Activated CD8-positive, alpha-beta memory T cell treated with anti-CD3 and anti-CD28 coated beads, Interleukin-2, amount 50 U/mL, for 1 hour (primary cell): ENCODE measurements around the gene REL.

Experiments
- DNase-seq: peaks from one replicate; pipeline ENCODE4 v3.0.0-alpha.2; 2020; ENCODE audit errors: extremely low read depth

The REL gene

DNA sequence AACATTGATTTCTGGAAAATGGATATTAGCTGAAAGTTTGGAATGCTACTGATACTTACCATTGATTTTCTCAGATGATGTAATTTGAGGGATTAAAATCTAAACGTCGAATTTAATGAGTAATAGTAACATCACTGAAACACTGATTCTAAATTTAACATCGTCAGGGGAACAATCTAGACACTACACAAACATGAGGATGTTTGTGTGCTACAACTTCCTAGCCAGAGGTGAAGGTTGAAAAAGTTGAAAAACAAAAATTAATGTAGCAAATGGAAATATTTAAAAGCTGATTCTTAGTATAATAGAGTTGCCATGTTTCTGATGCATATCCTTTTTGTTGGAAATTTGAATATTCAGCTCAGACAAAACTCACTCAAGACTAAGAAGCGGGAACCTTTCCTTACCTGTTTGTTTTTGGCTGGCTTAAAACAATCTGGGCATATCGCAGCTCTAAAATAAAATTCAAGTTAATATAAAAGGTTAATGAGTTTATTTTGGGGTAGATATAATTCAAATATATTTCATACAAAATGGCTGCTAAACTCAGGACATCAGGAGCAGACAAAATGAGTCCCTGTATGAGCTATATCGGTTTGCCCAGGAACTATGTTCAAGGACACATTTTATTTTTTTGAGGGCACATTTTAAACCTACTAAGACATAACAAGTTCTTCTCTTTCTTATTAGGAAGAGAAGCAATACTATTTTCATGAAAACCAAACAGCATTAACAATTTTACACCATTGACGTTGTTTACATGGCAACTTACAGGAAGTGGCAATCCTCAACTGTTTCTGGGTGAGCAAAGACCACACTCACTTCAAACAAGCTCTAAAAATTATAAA, 83.5 kb downstream of the REL start:
- DNase-seq, result no peak

DNA sequence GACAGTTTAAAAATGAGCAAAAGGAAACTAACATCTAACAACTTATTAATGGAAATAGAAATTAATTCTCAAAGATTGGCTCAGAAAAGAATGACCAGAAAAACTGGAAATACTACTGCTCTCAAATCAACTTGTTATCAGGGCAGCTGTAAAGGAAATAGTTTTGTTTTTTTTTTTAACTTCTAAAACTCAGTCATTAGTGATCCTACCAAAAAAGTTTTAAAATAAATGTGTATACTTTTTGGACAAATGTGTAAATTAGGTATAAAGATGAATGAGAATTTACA, 84.1 kb downstream of the REL start:
- no peak for DNase-seq

DNA sequence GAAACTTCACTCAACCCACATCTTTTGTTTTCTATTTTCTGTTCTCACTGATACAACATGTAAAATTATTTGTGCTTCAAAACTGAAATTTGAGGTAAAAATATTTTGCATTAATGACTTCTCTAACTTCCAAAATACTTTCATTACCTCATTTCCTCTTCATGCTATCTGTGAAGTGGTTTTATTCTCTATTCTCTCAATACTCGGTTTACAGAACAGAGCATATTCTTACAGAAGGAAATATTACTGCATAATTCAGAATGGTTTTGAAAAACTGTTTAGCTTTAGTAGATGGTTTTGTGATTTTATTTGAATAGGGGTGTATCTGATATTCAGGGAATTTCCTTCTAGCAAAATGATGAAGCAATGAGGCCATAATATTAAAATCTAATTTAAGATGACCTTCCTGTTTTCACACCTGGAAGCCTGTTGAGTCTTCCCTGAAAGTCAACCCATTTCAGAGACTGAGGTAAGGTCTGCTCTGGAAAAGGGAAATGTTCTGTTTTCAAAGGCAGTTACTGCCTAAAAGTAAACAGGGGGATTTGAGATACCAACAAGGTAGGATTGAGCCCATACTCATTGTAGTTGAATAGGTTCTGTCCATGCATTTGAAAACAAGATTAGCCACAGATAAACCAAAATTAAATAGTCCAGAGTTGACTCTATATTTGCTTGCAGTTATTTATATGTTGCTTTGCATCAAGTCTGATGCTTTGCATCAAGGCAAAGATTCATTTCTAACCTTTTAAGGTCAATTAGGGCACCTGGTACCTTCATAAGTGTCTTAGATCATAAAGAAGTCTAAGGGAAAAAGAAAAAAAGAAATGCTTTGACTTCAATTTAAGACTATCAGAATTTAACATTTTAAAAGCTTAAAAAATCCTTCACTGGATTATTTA, 85.4 kb downstream of the REL start:
- no peak for DNase-seq

DNA sequence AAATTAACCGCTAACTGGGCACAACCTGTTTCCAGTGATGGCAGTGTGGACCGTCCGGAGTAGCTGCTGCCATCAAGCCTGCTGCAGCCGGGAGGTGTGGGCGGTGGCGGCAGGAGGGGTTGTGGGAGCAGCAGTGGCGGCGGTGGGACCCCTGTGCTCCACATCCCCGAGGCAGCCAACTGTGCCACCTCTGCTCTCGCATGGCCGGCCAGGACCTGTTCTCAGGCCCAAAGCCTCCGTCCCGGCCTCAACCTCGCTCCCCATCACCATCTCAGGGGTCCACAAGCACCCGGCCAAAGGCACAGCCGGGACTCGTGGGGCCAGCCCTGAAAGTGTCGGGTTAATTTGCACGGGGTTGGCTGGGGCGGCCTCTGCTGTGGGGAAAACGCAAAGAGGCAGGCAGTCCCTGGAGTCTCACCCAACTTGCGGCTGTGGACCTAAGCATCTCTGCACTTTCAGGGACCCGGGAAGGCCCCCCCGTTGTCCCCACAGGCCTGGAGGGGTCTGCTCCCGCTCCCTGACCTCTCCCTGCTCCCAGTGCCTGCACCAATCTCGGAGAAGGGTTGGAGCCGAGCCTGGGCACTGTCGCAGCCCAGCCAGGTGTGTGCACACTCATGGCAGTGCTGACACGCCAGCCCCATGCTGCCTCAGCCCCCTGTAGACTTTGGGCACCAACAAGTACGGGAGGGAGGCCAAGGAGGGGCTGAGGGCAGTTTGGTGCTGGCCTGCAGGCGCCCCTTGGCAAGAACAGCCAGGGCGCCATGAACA, 91.7 kb downstream of the REL start:
- no peak for DNase-seq

DNA sequence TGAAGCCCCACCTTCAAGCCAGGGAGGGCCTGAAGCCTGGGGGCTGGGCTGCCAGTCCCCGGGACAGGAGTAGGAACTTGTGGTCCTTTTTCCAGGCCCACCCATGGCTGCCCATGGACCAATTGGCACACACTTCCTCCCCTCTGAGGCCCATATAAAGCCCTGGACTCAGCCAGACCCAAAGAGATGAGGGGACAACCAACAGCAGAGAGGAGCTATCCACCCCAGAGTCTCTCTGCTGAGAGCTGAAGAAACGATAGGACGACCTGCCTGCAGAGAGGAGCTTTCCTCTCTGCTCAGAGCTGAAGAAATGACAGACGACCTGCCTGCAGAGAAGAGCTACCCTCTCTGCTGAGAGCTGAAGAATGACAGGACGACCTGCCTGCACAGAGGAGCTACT, 92.3 kb downstream of the REL start:
- DNase-seq, result no peak

DNA sequence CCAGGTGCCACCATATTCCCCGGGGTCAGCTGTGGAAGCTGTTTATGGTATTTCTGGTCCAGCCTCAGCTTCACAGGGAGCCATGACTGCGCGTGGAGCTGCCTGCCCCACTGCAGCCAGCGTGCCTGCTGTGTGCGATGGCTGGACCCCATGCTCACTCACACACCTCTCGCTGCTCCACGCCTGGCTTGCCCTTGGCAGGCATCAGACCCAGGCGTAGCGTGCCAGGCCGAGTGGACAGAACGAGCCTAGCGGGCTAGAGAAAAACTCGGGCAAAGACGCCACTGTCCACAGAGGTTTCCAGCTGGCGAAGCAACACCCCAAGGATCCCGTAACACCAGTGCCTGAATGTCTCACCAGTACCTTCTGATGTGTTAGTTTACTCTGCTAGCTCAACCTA, 93.3 kb downstream of the REL start:
- DNase-seq, result no peak
